Ectodermal cell (in vitro differentiated cells): ENCODE data around the gene RHOA.
"Not testable (repeated sequence)": the region's sequence is repeated elsewhere in the genome, so short reads cannot be mapped to it uniquely, and the experiment has no call there.

Experiments
- H3K27ac ChIP-seq: 2 replicates; pipeline ENCODE4 v1.7.0; 2013; ENCODE audit warnings: mild to moderate bottlenecking, low read depth, low read length; ENCODE audit not compliant: insufficient read depth, poor library complexity, severe bottlenecking
- H3K27me3 ChIP-seq: 2 replicates; pipeline ENCODE4 v1.7.0; 2013; ENCODE audit warnings: mild to moderate bottlenecking, low read length; ENCODE audit not compliant: insufficient read depth, control insufficient read depth, poor library complexity, severe bottlenecking
- H3K36me3 ChIP-seq: one replicate; pipeline ENCODE4 v1.7.0; 2013; ENCODE audit warnings: low read length; ENCODE audit not compliant: control insufficient read depth, insufficient read depth
- H3K4me1 ChIP-seq: one replicate; pipeline ENCODE4 v1.7.0; 2013; ENCODE audit warnings: low read length; ENCODE audit not compliant: control insufficient read depth, insufficient read depth
- H3K4me3 ChIP-seq: 2 replicates; pipeline ENCODE4 v1.7.0; 2013; ENCODE audit warnings: low read depth, low read length, control low read depth; ENCODE audit not compliant: insufficient read depth
- H3K9me3 ChIP-seq: 2 replicates; pipeline ENCODE4 v1.7.0; 2013; ENCODE audit warnings: mild to moderate bottlenecking, low read length, moderate library complexity; ENCODE audit not compliant: control insufficient read depth
- WGBS, 2 experiments: methylation state at CpG; one replicate each; pipeline ENCODE4 v1.1.7; 2013; ENCODE audit warnings: missing lambda C conversion rate in 2 of 2; 5-methylcytosine and 5-hydroxymethylcytosine counted together

Gene RHOA

DNA sequence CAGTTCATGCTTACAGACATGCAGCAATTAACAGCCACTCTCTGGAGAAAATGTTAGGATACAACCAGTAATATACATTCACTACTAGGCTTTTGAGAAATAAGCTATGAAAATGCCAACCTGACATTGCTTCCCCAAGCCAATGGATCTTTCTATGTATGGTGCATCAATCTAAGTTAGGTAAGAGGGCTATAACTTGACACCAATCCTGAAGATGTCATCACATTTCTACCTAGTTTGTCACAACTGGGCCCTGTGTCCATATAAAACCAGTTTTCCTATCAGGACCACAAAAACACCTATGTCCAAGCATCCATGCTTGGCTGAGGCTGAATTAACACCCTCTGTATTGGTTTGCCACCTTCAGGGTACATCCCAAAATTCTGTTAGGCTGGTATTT is 39.8 kb downstream of the RHOA start:
- H3K27ac ChIP-seq = no peak overlapping the region
- peaks cover 31% of the 10 kb centered on the region for H3K36me3 ChIP-seq
- H3K4me1 ChIP-seq = no peaks in the 10 kb centered on the region

DNA sequence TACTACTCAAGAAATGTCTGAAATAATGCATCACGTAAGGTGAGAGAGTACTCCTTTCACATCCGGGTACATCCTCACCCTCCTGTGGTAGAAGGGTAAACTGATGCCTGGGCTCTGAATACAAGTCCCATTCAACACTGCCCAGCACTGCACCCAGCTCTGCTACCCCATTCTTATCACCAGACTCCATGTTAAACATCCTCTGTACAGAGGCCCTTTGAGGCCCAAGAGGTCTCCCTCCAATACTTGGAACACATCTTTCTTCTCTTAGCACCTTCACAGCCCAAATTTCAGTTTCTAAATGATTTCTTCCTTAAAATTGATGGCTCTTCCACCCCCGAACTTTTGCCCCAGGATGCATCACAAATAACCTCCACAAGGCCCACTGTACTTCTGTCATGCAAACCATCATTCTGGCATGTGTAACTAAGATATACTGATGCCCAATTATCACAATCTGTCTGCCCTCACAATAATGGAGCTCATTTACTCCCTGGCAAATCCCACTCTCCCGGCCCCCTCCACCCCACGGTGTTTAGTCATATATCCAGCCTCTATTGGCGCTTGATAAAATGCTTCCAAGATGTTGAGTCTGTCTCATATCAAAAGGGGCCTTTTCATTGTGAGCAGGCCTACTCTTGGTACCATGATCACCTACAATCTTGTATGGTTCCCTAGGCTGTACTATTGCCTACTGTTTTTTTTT is 41.0 kb downstream of the RHOA start:
- no peaks in the 10 kb centered on the region for H3K4me1 ChIP-seq
- H3K27me3 ChIP-seq = no peaks in the 10 kb centered on the region
- H3K4me3 ChIP-seq = no peak overlapping the region
- H3K36me3 ChIP-seq = peaks cover 42% of the 10 kb centered on the region
- WGBS, 2 experiments = 90 to 96% methylated on average over 6 of the region's 6 CpGs
- H3K9me3 ChIP-seq = no peaks in the 10 kb centered on the region
- H3K27ac ChIP-seq = no peak overlapping the region

More for the DNA sequence above, 39.8 kb downstream of the RHOA start:
- Histone ChIP-seq H3K9me3 (no peaks in the 10 kb centered on the region), H3K27me3 (no peaks in the 10 kb centered on the region), H3K4me3 (no peak overlapping the region)

DNA sequence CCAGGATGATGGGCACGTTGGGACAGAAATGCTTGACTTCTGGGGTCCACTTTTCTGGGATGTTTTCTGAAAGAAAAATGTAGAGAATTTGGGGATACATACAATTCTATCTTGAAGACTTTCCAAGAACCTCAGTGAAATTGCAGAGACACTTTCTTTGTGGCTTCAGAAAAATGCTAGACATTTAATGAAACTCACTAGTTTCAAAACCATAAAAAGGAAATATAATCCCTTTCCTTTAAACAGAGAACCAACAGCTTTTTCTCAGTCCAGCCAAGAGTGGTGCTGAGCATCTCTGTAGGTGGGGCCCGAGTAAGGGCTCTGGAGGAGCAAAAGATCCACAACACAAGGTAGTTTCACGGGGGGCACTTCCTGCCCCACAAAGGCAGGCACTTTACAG is 49.2 kb downstream of the RHOA start:
- no peak overlapping the region for H3K27ac ChIP-seq
- H3K9me3 ChIP-seq = no peaks in the 10 kb centered on the region
- H3K4me3 ChIP-seq = no peak overlapping the region
- peaks cover 36% of the 10 kb centered on the region for H3K36me3 ChIP-seq
- 94 to 95% methylated on average over 3 of the region's 3 CpGs for WGBS, 2 experiments
- H3K4me1 ChIP-seq = peaks cover 10% of the 10 kb centered on the region
- no peaks in the 10 kb centered on the region for H3K27me3 ChIP-seq

DNA sequence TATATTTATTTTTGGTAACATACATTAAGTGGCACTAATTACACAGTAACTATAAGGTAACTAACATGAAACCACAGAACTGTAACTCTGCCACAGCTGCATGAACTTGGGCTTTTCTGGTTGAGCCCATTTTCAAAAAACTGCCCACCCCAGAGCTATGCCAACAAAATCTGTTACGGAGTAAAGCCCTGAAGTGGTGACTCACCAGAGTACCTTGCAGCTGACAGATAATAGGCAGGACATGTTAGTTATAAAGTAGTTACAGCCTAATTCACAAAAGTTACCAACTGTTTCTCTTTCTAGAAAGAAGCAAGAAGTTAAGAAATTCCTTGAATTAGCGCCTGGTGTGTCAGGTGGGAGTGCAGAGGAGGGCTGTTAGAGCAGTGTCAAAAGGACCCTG is 52.2 kb downstream of the RHOA start:
- Histone ChIP-seq H3K4me1 (peaks cover 10% of the 10 kb centered on the region), H3K27ac (no peak overlapping the region), H3K4me3 (no peak overlapping the region), H3K27me3 (no peaks in the 10 kb centered on the region), H3K36me3 (peaks cover 27% of the 10 kb centered on the region), H3K9me3 (no peaks in the 10 kb centered on the region)
- 91 to 95% methylated on average over 2 of the region's 2 CpGs for WGBS, 2 experiments

DNA sequence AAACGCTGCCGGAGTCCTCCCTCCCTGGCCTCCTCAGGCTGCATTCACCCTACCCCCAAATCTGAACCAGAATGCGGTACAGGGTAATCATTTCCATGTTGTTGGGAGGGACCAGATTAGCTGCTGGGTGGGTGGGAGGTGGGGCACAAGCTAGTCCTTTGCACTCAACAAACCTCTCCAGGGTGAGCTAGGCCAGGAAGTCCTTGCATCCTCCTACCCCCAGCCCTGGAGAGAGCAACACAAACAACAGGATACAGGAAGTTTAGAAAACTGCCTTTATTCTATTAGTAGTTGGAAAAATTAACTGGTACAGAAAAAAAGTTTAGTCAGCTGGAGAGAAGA is 52.9 kb downstream of the RHOA start:
- Histone ChIP-seq H3K27me3 (no peaks in the 10 kb centered on the region), H3K4me1 (peaks cover 10% of the 10 kb centered on the region), H3K36me3 (peaks cover 27% of the 10 kb centered on the region), H3K4me3 (peak overlapping the region; percentile 85), H3K27ac (peak overlapping the region; percentile 89), H3K9me3 (no peaks in the 10 kb centered on the region)
- WGBS, 2 experiments = 53 to 73% methylated on average over 2 to 3 of the region's 3 CpGs

DNA sequence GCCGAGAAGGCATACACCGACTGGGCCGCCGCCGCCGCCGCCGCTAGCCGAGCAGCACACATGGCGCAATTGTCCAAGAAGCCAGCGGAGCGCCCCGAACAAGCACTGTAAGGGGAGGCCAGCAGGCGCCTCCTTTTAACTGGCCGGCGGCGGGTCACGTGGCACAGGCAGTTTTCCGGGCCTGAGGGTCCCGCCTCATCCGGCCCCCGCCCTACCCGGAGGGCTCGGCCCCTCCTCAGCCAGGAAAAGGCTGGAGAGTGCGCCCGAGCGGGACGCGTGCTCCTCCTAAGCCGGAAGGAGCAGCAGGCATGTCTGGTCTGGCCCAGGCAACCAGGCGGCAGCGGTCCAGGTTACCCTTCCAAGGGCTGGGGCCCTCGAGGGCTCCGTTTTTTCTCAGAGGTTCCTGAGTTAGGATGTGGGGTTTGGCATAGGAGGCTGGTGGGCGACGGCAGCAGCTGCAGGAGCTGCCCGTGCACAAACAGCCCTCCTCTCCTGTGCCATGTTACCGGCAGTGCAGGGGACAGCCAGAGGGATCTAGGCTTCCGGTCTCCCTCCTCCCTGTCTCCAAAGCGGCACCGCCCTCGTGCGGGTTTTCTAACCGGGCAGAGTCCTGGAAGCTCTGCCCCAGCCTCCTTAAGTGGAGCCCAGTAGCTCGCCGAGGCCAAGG is 53.4 kb downstream of the RHOA start, which contains the start of gene GPX1:
TSS of gene GPX1 (minus strand) at position 137 of the 667 bp plus-strand sequence. CDS start at position 62, 75 bp downstream.
- H3K27me3 ChIP-seq = no peaks in the 10 kb centered on the region
- peaks cover 27% of the 10 kb centered on the region for H3K36me3 ChIP-seq
- WGBS, 2 experiments = 4 to 5% methylated on average over 46 of the region's 46 CpGs
- H3K9me3 ChIP-seq = no peaks in the 10 kb centered on the region
- peak within 1 kb of the TSS; percentile 85 for H3K4me3 ChIP-seq
- peak within 1 kb of the TSS; percentile 89 for H3K27ac ChIP-seq
- H3K4me1 ChIP-seq = peaks cover 10% of the 10 kb centered on the region

DNA sequence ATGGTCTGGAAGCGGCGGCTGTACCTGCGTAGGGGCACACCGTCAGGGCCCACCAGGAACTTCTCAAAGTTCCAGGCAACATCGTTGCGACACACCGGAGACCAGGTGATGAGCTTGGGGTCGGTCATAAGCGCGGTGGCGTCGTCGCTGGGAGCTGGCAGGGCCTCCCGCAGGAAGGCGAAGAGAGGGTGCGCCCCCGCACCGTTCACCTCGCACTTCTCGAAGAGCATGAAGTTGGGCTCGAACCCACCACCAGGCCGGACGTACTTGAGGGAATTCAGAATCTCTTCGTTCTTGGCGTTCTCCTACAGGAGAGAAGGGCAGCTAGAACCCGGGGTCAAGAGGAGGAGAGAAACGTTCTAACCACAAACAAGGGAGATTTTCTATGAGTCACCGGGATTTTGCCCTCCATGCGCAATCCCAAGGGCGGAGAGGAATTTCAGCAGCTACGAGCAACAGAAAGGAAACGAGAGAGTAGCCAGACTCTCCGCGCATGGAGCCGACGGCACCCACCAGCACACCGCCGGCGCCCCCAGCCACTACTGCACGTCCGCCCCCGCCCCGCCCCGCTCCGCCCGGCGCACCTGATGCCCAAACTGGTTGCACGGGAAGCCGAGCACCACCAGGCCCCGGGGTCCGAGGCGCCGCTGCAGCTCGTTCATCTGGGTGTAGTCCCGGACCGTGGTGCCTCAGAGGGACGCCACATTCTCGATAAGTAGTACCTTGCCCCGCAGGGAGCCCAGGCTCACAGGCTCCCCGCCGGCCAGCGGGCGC is 54.1 kb downstream of the RHOA start:
- peaks cover 24% of the 10 kb centered on the region for H3K36me3 ChIP-seq
- not testable (repeated sequence) for H3K4me1 ChIP-seq, H3K9me3 ChIP-seq, H3K27me3 ChIP-seq
- WGBS, 2 experiments = 8 to 10% methylated on average over 60 to 63 of the region's 63 CpGs
- peak overlapping the region; percentile 89 for H3K27ac ChIP-seq
- H3K4me3 ChIP-seq = peak overlapping the region; percentile 85

DNA sequence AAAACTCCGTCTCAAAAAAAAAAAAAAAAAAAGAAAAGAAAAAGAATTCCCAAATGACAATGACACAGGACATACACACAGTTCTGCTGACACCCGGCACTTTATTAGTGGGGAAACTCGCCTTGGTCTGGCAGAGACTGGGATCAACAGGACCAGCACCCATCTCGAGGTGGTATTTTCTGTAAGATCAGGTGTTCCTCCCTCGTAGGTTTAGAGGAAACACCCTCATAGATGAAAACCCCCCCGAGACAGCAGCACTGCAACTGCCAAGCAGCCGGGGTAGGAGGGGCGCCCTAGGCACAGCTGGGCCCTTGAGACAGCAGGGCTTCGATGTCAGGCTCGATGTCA is 54.7 kb downstream of the RHOA start:
- H3K9me3 ChIP-seq, H3K4me1 ChIP-seq, H3K27ac ChIP-seq, H3K27me3 ChIP-seq: not testable (repeated sequence)
- H3K4me3 ChIP-seq = peak overlapping the region; percentile 85
- H3K36me3 ChIP-seq = peaks cover 19% of the 10 kb centered on the region
- WGBS, 2 experiments = 82 to 85% methylated on average over 9 to 10 of the region's 10 CpGs

DNA sequence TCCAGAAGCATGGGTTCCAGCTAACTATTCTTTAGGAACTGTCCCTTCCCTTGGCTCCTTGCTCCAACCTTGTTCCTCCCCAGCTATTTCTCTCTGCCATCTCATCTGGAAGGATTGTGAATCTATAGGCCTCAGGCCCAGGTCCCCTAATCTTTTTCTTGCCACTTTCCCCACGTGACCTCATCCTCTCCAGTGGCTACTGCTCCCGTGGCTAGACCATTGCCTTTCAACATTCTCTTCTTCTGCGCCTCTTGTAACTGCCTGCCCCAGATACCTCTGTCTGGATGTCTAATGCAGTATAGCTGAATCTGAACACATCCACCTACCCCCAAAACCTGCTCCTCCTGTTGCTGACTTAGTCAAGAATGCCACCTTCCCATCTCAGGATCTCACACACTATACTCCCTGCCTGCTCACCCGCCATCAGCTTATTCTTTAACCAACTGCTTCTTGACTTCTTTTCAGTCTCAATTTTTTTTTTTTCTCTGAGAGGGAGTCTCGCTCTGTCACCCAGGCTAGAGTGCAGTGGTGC is 58.8 kb downstream of the RHOA start:
- Histone ChIP-seq H3K27me3 (no peaks in the 10 kb centered on the region), H3K9me3 (no peaks in the 10 kb centered on the region), H3K4me3 (no peak overlapping the region), H3K36me3 (peaks cover 4% of the 10 kb centered on the region), H3K27ac (no peak overlapping the region), H3K4me1 (no peaks in the 10 kb centered on the region)
- 92 to 93% methylated on average over 5 of the region's 5 CpGs for WGBS, 2 experiments

DNA sequence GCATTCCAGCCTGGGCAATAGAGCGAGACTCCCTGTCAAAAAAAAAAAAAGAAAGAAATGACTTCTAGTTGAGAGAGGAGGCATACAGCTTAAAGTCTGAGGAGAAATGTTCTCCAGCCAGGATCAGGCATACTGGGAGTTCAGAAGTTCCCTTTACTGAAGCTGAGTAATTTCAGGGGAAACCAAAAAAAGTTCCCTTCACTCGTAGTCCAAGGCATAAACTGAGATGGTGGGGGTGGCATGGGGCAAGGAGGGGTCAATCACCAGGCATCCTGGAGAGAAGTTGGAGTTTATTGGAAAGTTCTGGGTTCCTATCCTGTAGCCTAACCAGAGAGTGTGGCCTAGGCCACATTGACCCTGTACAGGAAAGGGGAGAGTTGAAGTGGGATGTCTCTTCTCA is 59.5 kb downstream of the RHOA start:
- Histone ChIP-seq H3K4me1 (no peaks in the 10 kb centered on the region), H3K4me3 (no peak overlapping the region), H3K27me3 (no peaks in the 10 kb centered on the region), H3K27ac (no peak overlapping the region), H3K9me3 (no peaks in the 10 kb centered on the region), H3K36me3 (peaks cover 4% of the 10 kb centered on the region)
- WGBS, 2 experiments = 92 to 97% methylated on average over 2 of the region's 2 CpGs
